ENCODE results near the gene MEG3.

DNA sequence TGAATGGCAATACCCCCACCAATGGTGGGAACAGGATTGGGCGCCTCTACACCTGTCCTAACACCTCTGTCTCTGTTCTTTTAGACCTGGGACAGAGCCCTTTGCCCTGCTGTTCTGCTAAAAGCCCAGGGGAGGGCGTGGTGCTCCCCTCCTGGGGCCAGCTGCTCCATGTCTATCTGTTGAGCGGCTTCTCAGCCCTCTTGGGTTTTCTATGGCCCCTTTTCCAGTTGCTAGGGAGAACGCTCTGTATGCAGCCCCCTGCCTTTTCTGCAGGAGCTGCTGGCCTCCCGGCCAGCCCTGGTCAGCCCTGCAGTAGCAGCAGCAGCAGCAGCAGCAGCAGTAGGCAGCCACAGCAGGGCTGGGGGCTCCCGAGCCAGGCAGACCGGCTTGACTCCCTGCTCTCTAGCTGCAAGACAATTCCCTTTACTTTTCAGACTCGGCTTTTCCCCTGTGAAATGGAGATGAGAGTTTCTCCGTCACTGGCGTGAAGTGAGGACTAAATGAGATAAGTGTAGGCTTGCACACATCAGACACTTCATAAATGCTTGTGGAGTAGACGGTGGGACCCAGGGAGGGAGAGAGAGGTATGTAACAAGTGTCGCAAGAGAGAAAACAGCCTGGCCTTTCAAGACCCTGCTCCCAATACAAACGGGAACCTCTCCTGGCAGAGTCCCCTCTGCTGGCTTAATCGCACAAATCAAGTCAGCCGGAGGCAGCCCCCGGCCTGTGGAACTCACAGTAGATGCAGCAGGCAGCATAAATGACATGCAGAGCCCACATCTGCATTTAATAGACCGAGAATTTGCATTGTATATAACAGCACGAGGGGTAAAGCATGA is 76.6 kb downstream of the MEG3 start:
- TF ChIP-seq CTCF (conservative IDR thresholded peaks at IDR 0.05; ENCODE audit: low read length) (peak; percentile 54), EZH2phosphoT487 (IDR thresholded peaks at IDR 0.05; ENCODE audit: borderline replicate concordance, low read depth, low read length) (no peak)

All from OCI-LY7 (cell line).